KMS-11 (cell line): Measurements from ENCODE around the gene PGBD4.

Source experiments
- H2AFZ ChIP-seq: fragments of 200-600 bp; sonication (generic); 2 replicates; pipeline ENCODE4 v1.6.1; 2016; ENCODE audit warnings: antibody characterized with exemption, mixed run types, low read depth
- H3K27ac ChIP-seq: fragments of 200-600 bp; sonication (generic); 2 replicates; pipeline ENCODE4 v1.6.1; 2016; ENCODE audit warnings: mild to moderate bottlenecking, mixed run types
- H3K27me3 ChIP-seq: fragments of 200-600 bp; sonication (generic); 2 replicates; pipeline ENCODE4 v1.6.1; 2017; ENCODE audit warnings: mild to moderate bottlenecking, low read depth, mixed run types, moderate library complexity; ENCODE audit not compliant: insufficient read depth
- H3K36me3 ChIP-seq: fragments of 200-600 bp; sonication (generic); 2 replicates; pipeline ENCODE4 v1.6.1; 2017; ENCODE audit warnings: mild to moderate bottlenecking, mixed run types; ENCODE audit not compliant: insufficient read depth
- H3K4me1 ChIP-seq: fragments of 200-600 bp; sonication (generic); 2 replicates; pipeline ENCODE4 v1.6.1; 2016; ENCODE audit warnings: mild to moderate bottlenecking, low read depth, mixed run types; ENCODE audit not compliant: poor library complexity, severe bottlenecking
- H3K4me2 ChIP-seq: fragments of 200-600 bp; sonication (generic); 2 replicates; pipeline ENCODE4 v1.7.0; 2016; ENCODE audit warnings: mild to moderate bottlenecking, mixed run types
- H3K4me3 ChIP-seq: fragments of 200-600 bp; sonication (generic); IDR thresholded peaks from 2 replicates; pipeline ENCODE4 v1.6.1; 2017; ENCODE audit warnings: low read depth, low read length, mixed read lengths; ENCODE audit not compliant: insufficient read depth
- H3K79me2 ChIP-seq: fragments of 200-600 bp; sonication (generic); 2 replicates; pipeline ENCODE4 v1.6.1; 2016; ENCODE audit warnings: low read depth, mixed run types; ENCODE audit not compliant: insufficient read depth
- H3K9ac ChIP-seq: fragments of 200-600 bp; sonication (generic); 2 replicates; pipeline ENCODE4 v1.6.1; 2016; ENCODE audit warnings: mild to moderate bottlenecking, mixed run types
- H4K20me1 ChIP-seq: fragments of 200-600 bp; sonication (generic); 2 replicates; pipeline ENCODE4 v1.6.1; 2016; ENCODE audit warnings: mild to moderate bottlenecking, mixed run types; ENCODE audit not compliant: insufficient read depth
- CTCF ChIP-seq: fragments of 200-600 bp; sonication (generic); conservative IDR thresholded peaks from 2 replicates; pipeline ENCODE4 v1.6.1; 2017; ENCODE audit warnings: low read depth, mild to moderate bottlenecking, antibody characterized with exemption, low read length, moderate library complexity, mixed read lengths

The PGBD4 gene

GRCh38 chr15:34154725-34155204 lies 52.9 kb downstream of the PGBD4 start:
- Histone ChIP-seq H3K4me3 (no peak overlapping the region), H4K20me1 (no peaks in the 10 kb centered on the region), H2AFZ (no peak overlapping the region), H3K36me3 (no peaks in the 10 kb centered on the region), H3K27me3 (no peaks in the 10 kb centered on the region), H3K9ac (no peak overlapping the region), H3K79me2 (no peaks in the 10 kb centered on the region), H3K27ac (no peak overlapping the region), H3K4me1 (no peaks in the 10 kb centered on the region), H3K4me2 (no peak overlapping the region)
- no peak for TF ChIP-seq CTCF

GRCh38 chr15:34155859-34156258 lies 54.0 kb downstream of the PGBD4 start:
- Histone ChIP-seq H3K27ac (no peak overlapping the region), H3K4me3 (no peak overlapping the region), H3K9ac (no peak overlapping the region), H3K79me2 (no peaks in the 10 kb centered on the region), H3K36me3 (no peaks in the 10 kb centered on the region), H3K4me1 (no peaks in the 10 kb centered on the region), H4K20me1 (no peaks in the 10 kb centered on the region), H3K27me3 (no peaks in the 10 kb centered on the region), H2AFZ (no peak overlapping the region), H3K4me2 (no peak overlapping the region)
- no peak for TF ChIP-seq CTCF
